Dedifferentiated amniotic fluid mesenchymal stem cell (primary cell): ENCODE data around the gene TMEM81.

Source experiments
- DNase-seq: peaks from one replicate; pipeline ENCODE4 v3.0.0-alpha.2; 2016; ENCODE audit errors: extremely low spot score

TMEM81 gene

DNA sequence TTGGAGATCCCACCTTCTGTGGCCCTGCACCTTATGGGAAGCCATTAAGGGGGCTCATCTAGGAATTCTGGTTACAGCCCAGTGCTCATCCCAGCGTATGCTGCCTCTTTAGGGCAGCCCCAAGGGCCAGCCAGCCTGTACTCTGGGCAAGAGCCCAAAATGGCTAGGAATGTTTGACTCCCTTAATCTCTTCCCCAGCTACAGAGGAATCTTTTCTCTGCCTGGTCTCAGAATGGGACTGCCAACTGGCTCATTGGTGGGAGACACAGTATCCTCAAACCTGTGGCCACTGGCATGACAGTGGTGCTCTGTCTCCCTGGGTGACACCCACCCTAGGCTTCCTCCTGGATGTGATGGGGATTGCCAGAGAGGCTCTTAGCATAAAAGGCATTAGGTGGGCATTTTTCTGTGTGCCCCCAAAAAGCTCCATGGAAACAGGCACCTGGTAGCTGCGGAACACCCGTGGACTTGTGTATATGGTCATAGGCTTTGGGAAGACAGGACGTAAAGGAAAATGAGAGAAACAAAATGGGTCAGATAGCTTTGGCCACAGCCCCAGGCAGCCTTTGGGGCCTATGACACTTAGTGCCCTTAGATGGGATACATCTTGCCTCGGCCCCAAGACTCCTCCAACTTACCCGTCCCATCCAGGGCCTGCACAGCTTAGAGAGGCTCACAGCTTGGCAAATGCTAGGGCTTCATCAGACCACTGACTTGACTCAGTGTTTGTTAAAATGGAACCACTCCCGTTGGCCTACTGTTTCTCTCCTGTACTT, 6.9 kb downstream of the TMEM81 start:
- DNase-seq: peak; percentile 18

DNA sequence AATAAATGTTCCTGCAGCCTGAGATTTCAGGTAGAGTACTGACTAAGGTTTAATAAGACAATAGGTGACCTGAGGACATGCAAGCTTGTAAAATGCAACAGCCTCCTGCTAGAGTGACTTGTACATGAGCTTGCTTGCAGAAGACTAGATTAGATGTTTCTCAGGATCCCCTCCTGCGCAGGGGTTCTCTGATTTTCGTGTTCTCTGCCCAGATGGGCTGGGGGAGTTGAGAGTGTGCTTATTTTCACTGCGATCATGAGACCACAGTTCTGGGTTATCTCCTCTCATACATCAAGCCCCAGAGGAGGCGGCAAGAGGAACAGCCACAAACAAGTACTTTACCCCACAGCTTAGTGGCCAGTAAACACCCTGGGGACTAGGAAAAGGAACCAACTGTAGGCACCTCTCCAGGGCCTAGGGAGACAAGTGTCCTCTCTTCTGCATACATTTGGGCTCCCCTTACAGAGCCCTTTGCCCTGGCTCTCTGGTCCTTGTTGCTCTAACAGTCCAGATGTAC, 8.0 kb downstream of the TMEM81 start:
- DNase-seq: no peak

DNA sequence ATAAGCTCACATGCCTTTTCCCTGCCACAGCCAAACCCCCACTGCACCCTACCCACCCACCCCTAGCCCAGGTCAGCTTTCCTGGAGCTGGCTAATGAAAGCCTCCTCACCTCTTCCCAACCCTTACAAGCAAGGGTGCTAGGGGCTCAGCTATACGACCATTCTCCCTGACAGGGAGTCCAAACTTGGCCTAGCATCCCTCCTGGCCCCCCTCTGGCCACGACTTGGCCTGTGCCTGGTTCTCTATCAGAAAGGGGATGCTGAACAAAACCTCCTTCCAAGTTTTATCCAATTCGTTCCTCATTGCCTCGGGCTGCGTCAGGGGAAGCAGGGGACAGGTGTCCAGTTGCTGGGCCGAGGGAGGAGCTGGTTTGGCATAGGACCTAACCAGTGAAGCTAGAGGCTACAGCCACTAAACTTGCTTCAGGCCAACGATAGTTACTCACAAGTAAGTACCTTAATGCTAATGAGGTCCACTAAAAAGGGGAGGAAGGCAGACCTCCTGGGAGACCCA, 8.6 kb downstream of the TMEM81 start:
- no peak for DNase-seq

DNA sequence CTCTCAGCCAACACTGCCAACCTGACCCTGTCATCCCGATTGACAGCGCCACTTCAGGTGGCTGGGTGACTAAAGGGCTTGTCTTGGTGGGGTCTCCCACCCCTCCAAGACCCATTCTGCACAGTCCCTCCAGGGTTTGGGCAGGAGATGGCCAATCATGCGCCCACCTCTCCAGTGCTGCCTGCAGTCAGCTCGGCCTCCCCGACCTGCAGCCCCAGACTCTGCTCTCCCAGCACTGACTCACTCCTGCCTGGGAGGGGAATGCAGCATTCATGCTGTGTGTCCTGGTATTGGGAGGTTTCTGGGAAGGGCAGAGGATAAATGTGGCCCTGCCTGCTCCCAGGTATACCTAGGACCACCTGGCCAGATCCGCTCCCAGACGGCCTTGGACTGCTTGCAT, 9.7 kb downstream of the TMEM81 start:
- no peak for DNase-seq

DNA sequence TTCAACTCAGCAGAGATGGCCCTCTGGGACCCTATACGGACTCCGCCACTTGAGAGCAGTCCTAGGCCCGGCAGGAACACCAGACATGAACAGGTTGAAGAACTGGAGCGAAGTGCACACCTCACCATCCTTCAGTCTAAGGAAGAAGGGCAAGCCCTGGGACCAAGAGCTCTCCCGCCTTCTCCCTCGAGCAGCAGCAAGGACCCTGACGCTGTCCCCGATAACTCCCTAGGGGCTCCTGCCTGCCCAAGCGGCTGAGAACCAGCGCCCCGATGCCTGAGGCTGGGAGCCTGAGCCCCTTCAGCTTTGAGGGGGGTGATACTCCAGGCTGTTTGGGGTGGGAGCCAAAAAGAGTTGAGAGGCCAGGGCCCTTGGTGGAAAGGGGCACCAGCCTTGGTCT, 10.2 kb downstream of the TMEM81 start:
- no peak for DNase-seq

DNA sequence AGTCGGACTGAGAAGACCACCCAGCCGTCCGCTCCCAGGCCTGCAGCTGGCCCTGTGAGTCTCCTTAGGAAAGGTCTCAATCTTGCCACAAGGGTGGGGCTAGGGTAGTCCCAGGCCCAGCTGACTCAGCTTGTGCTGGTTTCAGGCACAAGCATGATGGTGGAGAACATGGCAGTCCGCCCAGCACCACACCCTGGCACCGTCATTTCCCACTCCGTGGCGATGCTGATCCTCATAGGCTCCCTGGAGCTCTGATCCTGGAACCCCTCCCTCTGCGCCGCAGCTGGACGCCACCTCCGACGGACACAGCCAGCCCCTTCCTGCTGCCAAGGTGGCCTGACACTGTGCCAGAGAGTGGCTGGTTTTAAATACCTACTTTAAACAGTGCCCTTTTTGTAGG, 10.7 kb downstream of the TMEM81 start:
- no peak for DNase-seq

DNA sequence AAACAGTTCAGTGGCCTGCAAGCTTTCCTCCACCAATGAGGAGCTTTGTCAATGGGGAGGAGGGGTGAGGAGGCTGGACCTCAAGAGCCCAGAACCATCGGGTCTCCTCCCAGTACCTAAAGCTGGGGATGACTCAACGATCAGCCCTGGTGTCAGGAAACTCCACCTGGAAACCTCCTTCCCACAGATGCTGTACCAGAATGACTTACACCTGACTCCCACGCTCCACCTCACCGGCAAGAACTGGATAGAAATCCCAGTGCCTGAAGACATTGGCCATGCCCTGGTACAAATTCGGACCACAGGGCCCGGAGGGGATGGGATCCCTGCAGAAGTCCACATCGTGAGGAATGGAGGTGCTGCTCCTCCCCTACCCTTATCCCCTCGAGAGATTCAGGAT, 11.4 kb downstream of the TMEM81 start:
- DNase-seq: no peak

DNA sequence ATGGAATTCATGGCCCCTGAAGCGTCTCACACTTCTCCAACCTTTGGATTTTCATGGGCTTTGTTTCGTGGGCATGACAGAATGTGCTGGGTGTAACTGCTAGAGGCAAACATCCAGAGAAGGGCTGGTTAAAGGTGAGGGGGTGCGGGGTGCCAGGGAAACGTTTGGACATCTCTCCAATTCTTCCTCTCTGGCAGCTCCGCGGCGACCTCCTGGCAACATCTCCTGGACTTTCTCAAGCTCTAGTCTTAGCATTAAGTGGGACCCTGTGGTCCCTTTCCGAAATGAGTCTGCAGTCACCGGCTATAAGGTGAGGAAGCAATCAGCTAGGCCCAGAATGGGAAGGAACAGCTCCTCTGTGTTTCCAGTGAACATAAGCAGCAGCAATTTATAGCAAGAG, 12.0 kb downstream of the TMEM81 start:
- no peak for DNase-seq

DNA sequence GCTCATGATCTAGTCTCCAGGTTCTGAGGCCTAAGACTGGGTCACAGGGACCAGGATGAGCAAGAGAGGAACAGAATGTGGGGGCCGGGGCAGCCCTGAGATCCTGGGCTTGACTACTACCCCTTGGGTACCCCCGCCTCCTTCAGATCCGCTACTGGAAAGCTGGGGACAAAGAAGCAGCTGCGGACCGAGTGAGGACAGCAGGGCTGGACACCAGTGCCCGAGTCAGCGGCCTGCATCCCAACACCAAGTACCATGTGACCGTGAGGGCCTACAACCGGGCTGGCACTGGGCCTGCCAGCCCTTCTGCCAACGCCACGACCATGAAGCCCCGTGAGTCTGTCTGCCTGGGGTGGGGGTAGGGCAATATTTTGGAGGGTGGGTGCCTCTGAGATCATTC, 12.5 kb downstream of the TMEM81 start:
- DNase-seq: no peak

DNA sequence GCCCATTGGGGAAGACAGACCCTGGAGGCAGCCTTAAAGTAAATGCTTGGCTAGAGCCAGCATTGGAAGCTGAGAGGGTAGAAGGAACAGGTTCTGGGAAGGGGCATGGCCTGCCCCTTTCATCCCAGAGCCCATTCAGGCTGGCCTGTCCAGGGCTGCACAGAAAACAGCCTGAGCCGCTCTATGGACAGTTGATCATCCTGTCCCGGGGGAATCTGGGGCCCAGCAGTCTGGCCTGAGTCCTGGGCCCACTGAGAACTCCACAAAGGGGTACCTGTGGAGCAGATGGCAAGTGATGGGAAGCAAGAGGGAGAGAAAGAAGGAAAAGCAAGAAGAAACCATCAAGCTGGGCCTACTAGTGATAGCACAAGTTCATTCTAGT, 13.2 kb downstream of the TMEM81 start:
- no peak for DNase-seq

DNA sequence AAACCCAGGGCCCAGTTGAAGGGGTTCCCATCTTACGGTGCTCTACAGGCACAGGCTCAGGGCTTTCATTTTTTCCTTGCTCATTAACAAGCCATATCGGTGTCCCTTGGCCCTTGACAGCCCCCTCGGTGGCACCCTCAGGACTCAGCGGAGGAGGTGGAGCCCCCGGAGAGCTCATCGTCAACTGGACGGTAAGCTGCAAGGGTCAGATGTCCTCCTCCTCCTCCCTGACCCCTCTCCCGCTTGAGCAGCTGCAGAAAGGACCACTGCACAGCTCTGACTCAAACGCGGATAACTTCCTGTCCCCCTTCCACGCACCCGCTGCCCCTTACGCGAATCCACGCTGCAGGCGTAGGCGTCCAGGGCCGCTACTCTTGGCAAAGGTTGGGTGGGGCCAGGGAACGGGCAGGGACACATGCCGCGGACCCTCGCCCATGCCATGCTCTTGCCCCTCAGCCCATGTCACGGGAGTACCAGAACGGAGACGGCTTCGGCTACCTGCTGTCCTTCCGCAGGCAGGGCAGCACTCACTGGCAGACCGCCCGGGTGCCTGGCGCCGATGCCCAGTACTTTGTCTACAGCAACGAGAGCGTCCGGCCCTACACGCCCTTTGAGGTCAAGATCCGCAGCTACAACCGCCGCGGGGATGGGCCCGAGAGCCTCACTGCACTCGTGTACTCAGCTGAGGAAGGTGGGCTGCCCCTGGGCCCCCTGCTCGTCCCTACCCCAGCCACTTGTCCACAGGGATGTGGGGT, 14.7 kb downstream of the TMEM81 start:
- DNase-seq: no peak

DNA sequence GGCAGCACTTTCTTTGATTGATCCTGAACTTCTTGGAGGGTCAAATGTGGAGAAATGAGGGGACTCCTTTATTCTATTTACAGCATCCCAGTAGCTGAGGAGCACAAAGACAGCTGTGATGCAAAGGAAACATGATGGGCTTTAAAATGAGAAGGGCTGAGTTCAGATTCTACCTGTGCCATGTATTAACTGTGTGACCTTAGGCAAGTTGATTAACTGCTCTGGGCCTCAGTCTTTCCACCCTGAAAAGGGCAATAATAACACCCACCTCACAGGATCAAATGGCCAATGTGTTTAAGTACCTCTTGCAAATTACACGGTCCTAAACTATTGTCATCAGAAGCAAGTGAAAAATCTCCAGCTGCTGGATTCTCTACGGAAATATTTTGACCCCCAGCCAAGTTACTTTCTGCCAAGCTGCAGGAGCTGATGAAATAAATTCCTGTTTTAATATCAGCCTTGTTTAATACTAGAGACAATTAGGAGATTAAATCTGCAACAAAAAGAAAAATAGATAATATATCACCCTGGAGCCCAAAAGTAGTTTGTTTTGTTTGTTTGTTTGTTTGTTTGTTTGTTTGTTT, 15.7 kb downstream of the TMEM81 start:
- DNase-seq: no peak

DNA sequence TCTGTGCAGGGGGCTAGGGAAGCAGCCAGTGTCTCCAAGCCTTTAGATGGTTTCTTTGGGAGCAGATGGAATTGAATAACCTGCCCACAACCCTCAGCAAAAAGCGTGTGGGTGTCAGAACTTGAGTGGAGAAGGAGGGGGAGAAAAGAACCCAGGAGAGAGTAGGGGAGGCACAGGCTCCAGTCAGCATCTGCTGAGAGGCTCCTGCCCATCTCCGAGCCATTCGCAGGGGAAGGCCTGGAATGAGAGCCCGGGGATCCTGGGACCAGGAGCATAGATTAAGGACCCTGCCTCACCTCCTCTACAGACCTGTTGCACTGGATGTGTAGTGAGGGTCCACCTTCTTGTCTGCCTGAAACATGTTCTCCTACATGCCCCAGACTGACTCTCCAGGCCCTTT, 16.3 kb downstream of the TMEM81 start:
- DNase-seq: no peak

DNA sequence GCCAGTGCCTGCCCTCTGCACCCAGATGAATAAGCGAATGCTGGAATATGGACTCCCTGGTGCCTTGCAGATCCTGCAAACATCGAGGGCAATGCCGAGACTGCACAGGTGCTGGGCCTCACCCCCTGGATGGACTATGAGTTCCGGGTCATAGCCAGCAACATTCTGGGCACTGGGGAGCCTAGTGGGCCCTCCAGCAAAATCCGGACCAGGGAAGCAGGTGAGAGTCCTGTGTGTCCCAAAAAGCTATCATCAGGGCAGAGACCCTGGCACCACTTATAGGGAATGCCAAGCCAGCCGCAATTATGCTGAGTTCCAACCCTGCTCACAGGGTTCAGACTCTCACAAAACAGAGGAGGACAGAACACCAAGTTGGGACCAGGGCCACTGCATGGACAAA, 17.2 kb downstream of the TMEM81 start:
- DNase-seq: no peak

DNA sequence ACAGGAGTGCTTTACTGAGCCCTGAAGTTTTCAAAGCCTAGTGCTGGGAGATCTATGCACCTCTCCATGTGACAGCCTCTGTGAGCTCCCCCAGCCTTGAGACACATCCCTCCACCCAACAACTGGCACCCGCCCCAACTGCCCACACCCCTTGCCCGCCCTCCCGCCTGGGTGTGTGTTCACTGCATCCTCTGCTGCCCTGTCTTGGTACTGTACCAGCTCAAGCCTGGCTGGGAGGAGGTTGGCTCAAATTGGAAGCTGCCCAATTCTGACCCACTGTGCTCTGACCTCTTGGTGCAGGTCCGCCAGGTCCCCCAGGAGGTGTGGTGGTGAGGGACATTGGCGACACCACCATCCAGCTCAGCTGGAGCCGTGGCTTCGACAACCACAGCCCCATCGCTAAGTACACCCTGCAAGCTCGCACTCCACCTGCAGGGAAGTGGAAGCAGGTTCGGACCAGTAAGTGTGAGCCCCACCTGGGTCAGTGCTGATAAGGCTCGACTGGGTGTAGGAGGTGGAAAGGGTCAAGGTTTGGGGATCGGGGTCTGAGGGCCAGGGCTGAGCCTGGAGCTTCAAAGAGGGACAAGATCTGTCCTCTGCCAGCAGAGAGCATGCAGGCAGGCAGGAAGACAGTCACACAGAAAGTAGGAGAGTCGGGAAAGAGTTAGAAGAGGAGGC, 18.0 kb downstream of the TMEM81 start:
- DNase-seq: no peak

DNA sequence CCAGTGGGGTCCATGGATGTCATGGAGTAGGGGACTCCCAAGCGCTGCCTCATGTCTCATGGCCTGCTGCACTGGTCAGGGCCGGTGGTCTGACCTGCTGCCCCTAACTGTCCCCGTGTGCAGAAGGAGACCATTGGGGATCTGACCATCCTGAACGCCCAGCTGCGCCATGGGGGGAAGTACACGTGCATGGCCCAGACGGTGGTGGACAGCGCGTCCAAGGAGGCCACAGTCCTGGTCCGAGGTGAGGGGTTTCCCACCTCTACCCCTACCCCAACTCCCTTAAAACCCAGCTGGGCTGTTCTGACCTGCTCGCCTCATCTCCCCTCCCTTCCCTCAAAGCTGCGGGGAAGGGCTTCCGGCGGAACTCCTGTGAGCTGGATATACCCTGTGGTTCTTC, 18.6 kb downstream of the TMEM81 start:
- DNase-seq: no peak

DNA sequence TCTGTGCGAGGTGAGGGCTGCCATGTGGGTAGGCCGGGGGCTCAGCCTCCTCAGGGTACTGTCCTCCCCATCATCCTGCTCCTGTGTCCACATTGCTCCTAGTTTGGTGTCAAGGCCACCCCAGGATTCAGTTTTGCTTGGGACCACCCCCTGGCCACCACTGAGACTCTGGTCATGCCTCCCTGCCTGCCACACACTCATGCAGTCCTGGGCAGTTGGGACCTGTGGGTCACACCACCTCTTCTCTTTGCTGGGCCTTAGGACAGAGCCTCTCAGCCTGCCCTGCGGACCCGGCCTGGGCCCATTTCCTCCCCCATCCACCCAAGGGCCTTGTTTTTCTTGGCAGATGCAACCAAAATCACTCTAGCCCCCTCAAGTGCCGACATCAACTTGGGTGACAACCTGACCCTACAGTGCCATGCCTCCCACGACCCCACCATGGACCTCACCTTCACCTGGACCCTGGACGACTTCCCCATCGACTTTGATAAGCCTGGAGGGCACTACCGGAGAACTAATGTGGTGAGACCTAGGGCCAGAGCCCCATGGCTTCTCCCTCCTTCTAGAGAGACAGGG, 19.4 kb downstream of the TMEM81 start:
- DNase-seq: no peak

DNA sequence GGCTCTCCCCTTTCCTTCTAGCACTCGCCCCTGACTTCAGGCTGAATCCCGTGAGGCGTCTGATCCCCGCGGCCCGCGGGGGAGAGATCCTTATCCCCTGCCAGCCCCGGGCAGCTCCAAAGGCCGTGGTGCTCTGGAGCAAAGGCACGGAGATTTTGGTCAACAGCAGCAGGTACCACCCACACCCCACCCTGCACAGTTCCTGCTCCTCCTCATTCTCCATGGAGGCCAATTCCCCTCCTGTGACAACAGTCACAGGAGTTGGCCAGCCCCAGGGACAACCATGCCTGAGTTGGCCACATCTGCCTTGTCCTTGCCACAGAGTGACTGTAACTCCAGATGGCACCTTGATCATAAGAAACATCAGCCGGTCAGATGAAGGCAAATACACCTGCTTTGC, 20.0 kb downstream of the TMEM81 start:
- DNase-seq: no peak

DNA sequence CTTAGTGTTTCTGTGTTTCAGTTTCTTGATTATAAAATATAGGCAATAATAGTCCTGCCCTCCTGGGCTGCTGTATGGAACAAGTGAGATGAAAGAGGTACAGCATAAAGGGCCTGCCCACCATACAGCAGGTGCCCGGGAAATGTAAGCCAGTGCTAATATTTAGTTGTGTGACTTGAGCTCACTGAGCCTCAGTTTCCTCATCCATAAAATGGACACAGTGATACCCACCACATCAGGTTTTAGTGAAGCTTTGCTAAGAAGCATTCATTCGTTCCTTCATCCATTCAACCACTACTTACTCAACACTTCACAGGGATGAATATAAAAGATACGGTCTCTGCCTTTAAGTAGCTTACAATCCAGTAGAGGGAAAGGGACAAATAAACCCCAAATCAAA, 21.4 kb downstream of the TMEM81 start:
- DNase-seq: no peak

DNA sequence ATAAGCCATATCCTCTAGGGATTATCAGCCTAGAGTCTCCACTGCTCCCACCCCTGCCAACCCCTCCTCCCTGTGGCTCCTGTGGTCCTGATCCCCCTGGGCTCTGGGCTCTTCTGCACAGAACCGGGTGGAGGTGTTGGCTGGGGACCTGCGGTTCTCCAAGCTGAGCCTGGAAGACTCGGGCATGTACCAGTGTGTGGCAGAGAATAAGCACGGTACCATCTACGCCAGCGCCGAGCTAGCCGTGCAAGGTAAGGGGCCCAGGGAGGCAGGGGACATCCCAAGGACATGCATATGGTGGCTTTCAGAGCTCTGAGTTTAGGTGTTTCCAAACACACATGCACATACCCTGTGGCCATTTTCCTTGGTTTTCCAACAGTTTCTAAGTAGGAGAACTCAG, 21.9 kb downstream of the TMEM81 start:
- no peak for DNase-seq

DNA sequence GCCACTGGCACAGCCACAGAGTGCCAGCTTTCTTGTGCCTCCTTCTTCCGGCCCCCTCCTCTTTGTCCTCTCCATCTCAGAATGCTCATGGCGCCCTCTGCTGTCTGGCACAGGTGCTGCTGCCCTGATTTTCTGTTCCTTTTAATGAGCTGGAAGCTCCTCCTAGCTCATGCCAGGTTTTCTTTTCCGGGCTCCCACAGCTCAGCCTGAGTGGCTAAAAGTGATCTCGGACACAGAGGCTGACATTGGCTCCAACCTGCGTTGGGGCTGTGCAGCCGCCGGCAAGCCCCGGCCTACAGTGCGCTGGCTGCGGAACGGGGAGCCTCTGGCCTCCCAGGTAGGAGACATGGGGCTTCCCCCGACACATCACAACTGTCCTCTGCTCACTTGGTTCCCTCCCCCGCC, 22.6 kb downstream of the TMEM81 start:
- DNase-seq: peak; percentile 75

DNA sequence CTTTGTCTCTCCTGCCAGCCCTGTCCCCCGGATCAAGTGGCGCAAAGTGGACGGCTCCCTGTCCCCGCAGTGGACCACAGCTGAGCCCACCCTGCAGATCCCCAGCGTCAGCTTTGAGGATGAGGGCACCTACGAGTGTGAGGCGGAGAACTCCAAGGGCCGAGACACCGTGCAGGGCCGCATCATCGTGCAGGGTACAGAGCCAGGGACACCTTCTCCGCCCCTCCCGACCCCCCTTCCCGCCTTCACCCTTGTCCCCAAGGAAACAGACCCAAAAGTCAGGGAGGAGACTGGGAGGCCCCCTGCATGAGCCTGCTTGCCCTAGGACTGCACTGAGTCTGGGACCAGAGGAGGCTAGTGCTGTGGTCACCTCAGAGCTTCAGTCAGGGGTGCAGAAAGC, 23.0 kb downstream of the TMEM81 start:
- DNase-seq: no peak
